Dedifferentiated amniotic fluid mesenchymal stem cell (primary cell): ENCODE measurements around the gene RTN4RL2.
"Not testable (repeated sequence)": the region's sequence is repeated elsewhere in the genome, so short reads cannot be mapped to it uniquely, and the experiment has no call there.

ENCODE experiments used
- DNase-seq: peaks from one replicate; pipeline ENCODE4 v3.0.0-alpha.2; 2016; ENCODE audit errors: extremely low spot score

Gene RTN4RL2

GRCh38 chr11:57432714-57433163, 27.6 kb upstream of the RTN4RL2 start:
- DNase-seq: peak; percentile 50

GRCh38 chr11:57434640-57435546, 25.4 kb upstream of the RTN4RL2 start:
- peak; percentile 88 for DNase-seq

GRCh38 chr11:57436031-57436430, 24.3 kb upstream of the RTN4RL2 start:
- no peak for DNase-seq

GRCh38 chr11:57438345-57439285, 21.7 kb upstream of the RTN4RL2 start:
- no peak for DNase-seq

GRCh38 chr11:57439786-57440185, 20.5 kb upstream of the RTN4RL2 start:
- DNase-seq: no peak

- DNase-seq: no peak
These were observed 19.4 kb upstream of the RTN4RL2 start for GRCh38 chr11:57440744-57441414.

- DNase-seq: no peak
These were observed 15.8 kb upstream of the RTN4RL2 start for GRCh38 chr11:57444362-57445121.

- DNase-seq: not testable (repeated sequence)
These were observed 15.3 kb upstream of the RTN4RL2 start for GRCh38 chr11:57445122-57445394.

- DNase-seq: no peak
These were observed 14.3 kb upstream of the RTN4RL2 start for GRCh38 chr11:57446055-57446454.

- no peak for DNase-seq
These were observed 6.7 kb upstream of the RTN4RL2 start for GRCh38 chr11:57453543-57454177.

- DNase-seq: peak; percentile 86
These were observed 3.2 kb upstream of the RTN4RL2 start for GRCh38 chr11:57456960-57457642.

GRCh38 chr11:57457643-57458023, 2.7 kb upstream of the RTN4RL2 start:
- DNase-seq: no peak

- DNase-seq: no peak
These were observed 2.3 kb upstream of the RTN4RL2 start for GRCh38 chr11:57458060-57458409.

GRCh38 chr11:57458410-57459163, 1.7 kb upstream of the RTN4RL2 start:
- no peak for DNase-seq

GRCh38 chr11:57459164-57460021, 935 bp upstream of the RTN4RL2 start:
- no peak for DNase-seq

GRCh38 chr11:57460758-57461749, 726 bp downstream of the RTN4RL2 start:
- DNase-seq: no peak

- DNase-seq: no peak
These were observed 1.6 kb downstream of the RTN4RL2 start for GRCh38 chr11:57461841-57462489.
